Hematopoietic multipotent progenitor cell treated with erythropoietin and hydrocortisone succinate and interleukin-3 and kit ligand, for 6 days (in vitro differentiated cells): ENCODE measurements around the gene MORN1.
A peak's percentile ranks its signal among the peaks of the same experiment; 100 is the strongest.

Experiments
- DNase-seq: peaks from one replicate; pipeline ENCODE4 v3.0.0-alpha.2; 2015

Gene MORN1

GRCh38 chr1:2384941-2385481 is 6.3 kb downstream of the MORN1 start:
- no peak for DNase-seq

- no peak for DNase-seq
These were observed 7.1 kb downstream of the MORN1 start for GRCh38 chr1:2384130-2384860.

- DNase-seq: no peak
These were observed 7.8 kb downstream of the MORN1 start for GRCh38 chr1:2383576-2383975.

DNA sequence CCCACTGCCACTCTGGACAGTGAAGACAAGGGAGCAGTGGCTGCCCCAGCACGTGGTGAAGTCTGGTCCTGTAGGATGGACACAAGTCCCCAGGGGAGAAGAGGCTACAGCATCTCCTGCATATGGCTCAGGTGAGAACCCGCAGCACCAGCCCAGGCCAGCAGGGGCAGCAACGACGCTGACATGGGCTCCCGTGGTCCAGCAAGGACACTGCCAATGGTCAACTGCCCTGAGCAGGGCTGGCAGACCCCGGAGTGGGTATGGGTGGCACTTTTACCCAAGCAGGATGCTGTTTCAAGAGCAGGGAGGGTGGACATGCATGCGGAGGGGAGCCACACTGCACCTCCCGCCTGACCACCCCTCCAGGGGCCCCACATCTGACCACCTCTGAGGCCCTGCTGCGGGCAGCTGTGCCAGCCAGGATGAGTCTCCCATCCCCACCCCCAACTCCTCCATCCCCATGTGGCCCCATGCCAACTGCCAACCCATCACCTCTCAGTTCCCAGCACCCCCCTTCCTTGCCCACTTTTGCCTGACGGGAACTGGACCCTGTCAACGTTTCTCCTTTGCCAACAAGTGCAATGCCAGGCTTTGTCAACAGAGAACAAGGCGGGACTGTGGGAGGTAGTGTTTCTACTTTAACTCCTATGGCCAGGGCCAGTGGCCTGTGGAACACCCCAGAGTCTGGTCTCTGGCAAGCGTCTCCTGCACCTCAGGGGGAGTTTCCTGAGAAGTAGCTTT is 8.6 kb downstream of the MORN1 start:
- DNase-seq: peak; percentile 50

- peak; percentile 82 for DNase-seq
These were observed 9.4 kb downstream of the MORN1 start for GRCh38 chr1:2381741-2382620.

DNA sequence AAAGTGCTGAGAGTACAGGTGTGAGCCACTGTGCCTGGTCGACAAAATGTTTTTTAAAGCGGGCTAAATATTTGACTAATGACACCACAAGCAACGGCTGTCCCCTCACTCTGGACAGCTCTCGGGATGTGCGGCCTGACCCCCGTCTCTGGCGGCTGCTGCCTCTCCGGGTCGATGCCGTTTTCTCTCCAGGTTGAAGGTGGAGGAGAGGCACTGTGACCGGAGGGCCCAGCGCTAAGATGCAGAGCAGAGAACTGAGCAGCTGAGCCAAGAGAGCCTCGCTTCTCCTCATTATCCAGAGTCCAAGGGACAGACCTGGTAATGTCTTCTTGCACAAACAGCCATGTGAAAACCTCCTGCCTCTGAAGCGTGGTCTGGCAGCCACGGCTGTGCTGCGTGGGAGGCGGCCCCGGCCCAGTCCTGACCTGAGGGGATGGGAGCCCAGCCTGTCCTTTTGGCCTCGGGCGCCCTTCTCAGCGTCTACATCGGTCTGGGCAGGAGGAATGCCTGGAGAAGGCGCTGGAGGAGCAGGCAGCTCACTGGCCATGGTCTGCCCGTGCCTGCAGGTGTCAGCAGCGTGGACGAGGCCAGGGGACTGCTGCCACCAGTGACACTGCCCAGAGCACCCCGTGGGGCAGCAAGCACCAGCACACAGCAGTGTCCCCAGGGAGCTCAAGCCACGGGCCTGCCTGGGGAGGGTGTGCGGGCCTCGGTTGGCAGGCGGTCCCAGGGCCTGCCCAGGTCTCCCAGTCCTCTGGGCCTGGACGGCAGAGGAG is 10.3 kb downstream of the MORN1 start:
- no peak for DNase-seq

GRCh38 chr1:2379733-2380404 is 11.5 kb downstream of the MORN1 start:
- DNase-seq: no peak

GRCh38 chr1:2378956-2379732 is 12.2 kb downstream of the MORN1 start:
- no peak for DNase-seq

GRCh38 chr1:2378441-2378851 is 12.9 kb downstream of the MORN1 start:
- DNase-seq: no peak

- no peak for DNase-seq
These were observed 13.5 kb downstream of the MORN1 start for GRCh38 chr1:2377751-2378440.

- no peak for DNase-seq
These were observed 14.3 kb downstream of the MORN1 start for GRCh38 chr1:2376931-2377672.

DNA sequence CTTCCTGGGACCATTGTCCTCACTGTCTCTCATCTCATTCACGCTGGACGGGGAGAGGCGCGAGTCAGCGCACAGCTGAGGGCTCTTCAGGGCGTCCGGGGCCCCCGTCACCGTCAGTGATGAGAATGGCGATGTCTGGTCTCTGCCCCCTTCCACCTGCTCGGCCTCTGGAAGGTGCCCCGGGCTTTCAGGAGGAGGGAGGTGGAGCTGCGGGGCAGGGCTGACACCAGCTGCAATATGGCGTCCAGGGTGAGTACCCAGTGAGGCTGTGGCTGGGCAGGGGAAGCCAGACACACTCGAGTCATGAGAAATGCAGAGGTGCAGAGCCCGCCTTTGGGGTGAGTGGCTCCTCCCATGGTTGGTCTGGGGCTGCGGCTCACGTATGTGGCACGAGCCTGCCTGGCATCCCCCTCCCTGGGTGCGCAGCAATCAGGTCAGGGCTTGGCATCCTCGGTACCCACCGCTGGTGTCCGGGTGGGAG is 15.1 kb downstream of the MORN1 start:
- DNase-seq: no peak

GRCh38 chr1:2375923-2376260 is 15.5 kb downstream of the MORN1 start:
- DNase-seq: no peak

DNA sequence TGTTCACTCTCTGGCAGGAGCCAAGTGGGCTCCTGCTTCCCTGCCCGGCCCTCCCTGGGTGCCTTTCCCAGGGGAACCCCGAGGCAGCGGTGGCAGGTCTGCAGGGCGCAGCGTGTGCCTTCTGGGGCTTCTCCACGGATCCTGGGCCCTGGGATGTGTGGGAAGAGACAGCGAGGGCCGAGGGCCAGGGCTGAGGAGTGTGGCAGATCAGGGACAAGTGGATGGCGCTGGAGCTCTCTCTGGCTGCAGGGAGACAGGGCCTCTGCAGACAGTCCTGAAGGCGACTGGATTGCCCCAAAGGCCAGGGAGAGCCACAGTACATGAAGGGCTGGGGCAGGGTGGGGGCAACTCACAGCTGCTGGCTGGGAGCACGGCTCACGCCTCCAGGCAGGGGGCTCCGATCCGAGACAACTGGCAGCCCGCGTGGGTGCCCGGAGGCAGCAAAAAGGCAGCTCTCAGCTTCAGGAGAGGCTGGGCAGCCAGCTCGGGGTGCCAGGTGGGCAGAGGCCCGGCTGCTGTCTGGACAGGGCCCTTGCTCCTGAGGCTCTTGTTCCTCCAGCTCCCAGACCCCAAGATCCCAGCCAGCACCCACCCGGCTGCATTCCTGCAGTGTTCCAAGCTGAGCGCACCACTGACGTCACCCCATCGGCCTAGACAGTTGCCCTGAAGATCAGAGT is 16.0 kb downstream of the MORN1 start:
- DNase-seq: no peak

GRCh38 chr1:2374252-2375155 is 16.9 kb downstream of the MORN1 start:
- no peak for DNase-seq

DNA sequence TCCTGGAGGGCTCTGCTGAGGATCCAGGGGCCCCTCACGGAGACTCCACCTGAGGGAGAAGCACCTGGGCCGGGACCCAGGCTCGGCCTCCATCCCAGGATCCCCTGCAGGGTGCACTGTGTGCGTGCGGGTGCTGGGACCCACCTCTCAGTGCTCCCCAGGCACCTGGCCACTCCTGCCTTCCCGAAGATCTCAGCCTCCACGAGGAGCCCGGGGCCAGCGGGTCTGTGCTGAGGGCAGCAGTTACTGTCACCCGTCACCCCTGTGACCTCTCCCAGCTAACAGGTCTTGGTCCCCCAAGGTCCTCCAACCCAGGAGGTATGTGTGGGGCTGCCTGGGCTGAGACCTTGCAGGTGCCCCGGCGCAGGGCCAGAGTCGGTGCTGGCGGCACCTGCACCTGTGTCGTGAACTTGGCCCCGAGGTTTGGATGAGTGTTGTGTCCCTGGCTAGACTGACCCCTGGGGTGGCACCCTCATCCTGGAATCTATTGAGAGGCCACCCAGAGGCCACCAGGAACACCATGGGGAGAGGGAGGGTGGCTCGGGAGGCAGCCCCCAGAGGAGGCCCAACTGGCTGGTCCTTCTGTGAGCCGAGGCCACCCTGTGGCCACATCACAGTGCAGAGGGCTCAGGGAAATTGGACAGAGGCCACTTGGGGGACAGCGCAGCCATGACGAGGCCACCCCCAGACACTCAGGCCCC is 17.7 kb downstream of the MORN1 start:
- DNase-seq: no peak
